RPMI8226 (cell line): Measurements from ENCODE around the gene NFIL3.
"Not testable (repeated sequence)": the region's sequence is repeated elsewhere in the genome, so short reads cannot be mapped to it uniquely, and the experiment has no call there.

Experiments used
- DNase-seq: peaks from one replicate; pipeline ENCODE4 v3.0.0-alpha.2; 2015

Gene NFIL3, protein sequence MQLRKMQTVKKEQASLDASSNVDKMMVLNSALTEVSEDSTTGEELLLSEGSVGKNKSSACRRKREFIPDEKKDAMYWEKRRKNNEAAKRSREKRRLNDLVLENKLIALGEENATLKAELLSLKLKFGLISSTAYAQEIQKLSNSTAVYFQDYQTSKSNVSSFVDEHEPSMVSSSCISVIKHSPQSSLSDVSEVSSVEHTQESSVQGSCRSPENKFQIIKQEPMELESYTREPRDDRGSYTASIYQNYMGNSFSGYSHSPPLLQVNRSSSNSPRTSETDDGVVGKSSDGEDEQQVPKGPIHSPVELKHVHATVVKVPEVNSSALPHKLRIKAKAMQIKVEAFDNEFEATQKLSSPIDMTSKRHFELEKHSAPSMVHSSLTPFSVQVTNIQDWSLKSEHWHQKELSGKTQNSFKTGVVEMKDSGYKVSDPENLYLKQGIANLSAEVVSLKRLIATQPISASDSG

DNA sequence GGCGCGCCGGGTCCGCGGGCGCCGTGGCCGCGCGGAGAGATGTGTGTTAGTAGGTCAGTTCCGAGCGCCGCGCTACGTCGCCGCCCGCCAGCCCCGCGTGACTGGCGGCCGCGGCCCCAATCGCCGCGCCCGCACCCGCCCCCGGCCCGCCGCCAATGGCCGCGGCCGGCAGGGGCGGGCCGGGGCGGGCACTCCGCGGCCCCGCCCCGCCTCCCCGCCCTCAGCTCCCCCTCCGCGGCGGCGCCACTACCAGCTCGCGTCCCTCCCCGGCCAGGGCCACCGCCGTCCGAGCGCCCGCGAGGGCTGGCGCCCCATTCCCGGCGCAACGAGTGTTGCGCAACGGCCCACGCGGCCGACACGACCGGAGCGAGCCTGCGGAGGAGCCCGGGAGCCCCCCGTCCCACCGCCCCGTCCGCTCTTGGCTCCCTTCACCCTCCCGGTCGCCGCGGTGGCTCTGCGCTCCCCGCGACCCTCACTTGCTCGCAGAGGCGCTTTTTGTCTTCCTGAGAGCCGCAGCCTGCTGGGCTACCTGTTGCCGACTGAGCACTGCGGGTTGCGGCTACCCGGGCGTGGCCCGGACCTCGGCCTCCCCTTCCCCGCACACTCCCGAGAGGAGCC, at the start of gene NFIL3:
Gene NFIL3 (minus strand): TSS at position 48 of the 618 bp plus-strand sequence. CDS start 13,098 bp downstream, outside the sequence.
- peak; percentile 86 for DNase-seq

DNA sequence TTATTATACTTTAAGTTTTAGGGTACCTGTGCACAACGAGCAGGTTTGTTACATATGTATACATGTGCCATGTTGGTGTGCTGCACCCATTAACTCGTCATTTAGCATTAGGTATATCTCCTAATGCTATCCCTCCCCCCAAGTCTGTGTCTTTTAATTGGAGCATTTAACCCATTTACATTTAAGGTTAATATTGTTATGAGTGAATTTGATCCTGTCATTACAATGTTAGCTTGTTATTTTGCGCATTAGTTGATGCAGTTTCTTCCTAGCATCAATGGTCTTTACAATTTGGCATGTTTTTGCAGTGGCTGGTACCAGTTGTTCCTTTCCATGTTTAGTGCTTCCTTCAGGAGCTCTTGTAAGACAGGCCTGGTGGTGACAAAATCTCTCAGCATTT, 47.9 kb upstream of the NFIL3 start:
- DNase-seq: not testable (repeated sequence)

DNA sequence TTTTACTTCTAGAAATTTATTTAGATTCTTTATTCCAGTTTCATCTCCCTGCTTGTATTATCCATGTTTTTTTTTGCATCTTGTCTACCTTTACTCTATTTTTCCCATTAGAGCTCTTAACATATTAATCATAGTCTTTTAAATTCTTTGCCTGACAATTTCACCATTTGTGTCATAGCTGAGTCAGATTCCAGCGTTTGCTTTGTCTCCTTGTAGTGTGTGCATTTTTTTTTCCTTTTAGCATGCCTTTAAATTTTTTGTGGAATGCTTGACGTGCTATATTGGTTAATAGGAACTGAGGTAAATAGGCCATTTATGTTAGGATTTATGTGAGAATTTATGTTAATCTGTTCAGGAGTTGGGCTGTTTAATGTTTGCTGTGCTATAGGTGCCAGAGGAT, 41.8 kb upstream of the NFIL3 start:
- DNase-seq: no peak

DNA sequence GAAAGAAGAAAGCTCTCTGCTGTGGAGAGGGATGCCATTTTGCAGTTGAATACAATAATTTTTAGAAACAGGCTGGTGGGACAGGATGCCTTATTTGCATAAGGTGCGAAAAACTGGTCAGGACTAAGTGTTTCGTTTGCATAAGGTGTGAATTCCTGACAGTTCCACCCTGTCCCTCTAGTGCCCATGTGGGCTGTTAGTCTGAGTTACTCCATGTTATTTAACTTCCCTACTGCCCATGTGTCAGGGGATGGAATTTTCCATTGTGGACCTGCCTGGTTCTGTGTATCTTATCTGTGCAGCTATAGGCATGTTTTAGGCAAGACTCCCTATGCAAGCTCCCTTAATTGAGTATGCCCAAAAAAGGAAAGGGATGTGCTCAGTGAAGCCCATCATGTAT, 35.3 kb upstream of the NFIL3 start:
- DNase-seq: no peak

DNA sequence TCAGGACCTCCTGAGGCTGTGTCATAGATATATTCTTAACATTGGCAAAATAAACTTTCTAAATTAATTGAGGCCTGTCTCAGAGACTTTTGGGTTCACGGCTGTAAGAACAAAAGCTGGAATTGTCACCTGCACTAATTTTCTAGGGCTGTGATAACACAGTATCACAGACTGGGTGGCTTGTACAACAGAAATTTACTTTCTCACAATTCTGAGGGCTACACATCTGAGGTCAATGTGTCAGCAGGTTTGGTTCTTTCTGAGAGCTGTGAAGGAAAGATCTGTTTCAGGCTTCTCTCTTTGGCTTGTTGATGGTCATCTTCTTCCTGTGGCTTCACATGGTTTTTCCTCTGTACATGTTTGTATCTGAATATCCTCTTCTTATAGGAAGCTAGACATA, 29.2 kb upstream of the NFIL3 start:
- DNase-seq: no peak

DNA sequence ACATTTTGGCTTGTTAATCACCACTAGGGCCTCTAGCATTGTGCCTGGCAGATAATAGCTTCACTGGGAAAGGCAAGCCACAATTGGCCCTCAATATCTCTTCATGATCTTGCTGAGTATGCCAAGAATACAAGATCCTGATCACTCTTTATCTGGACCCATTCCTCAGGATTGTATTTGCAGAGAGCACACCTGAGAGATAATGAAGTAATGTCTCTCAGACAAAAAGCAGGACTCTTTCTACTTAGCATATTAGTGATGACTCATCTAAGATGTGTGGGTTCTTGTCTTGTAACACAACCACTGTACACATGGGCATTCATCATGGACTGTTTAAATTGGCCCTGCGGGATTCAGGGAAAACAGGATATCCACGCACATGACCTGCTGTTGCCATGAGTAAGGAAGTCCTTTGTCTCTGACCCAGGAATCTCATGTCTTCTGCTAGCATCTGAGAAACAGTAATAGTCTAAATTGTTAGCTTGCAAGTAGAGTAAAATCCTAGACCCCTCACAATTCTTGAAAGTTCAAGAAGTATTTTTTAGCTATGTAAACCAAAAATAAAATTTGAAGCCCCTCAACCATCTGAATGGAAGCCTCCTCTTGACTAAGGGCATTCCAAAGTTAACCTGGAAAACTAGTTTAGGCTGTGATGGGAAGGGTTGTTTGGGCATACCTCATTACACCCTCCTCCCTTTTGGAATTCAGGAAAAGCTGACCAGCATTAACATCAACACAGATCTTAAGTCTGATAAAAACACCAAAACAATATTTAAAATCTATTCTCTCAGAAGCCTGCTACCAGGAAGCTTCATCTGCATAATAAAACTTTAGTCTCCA, 28.0 kb upstream of the NFIL3 start:
- DNase-seq: no peak

DNA sequence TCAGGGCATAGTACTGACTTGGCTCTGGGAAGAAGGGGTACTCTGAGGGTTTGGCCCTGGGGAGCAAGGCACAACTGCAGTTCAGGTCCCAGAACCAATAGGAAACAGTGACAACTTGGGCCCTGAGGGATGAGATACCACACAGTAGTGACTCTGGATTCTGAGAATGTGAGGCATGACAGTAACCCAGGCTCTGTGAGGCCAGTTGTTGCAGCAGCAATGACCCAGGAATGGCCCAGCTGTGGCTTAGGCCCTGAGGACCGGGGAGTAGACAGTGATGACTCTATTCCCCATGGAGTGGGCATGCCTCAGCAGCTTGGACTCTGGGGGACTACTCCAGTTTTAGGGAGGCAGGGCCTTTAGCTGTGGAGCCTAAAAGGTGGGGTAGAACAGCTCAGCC, 21.5 kb upstream of the NFIL3 start:
- DNase-seq: no peak

DNA sequence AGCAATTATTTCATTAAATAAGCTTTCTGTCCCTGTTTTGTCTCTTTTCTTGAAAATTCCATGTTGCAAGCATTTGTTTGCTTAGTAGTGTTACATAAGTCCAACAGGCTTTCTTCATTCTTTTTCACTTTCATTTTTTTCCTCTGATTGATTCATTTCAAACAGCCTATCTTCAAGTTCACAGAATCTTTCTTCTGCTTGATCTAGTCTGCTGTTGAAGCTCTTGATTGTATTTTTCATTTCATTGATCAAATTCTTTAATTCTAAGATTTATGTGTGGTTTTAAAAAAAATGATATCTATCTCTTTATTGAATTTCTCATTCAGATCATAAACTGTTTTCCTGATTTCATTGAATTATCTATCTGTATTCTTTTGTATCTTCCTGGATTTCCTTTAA, 20.4 kb upstream of the NFIL3 start:
- no peak for DNase-seq

DNA sequence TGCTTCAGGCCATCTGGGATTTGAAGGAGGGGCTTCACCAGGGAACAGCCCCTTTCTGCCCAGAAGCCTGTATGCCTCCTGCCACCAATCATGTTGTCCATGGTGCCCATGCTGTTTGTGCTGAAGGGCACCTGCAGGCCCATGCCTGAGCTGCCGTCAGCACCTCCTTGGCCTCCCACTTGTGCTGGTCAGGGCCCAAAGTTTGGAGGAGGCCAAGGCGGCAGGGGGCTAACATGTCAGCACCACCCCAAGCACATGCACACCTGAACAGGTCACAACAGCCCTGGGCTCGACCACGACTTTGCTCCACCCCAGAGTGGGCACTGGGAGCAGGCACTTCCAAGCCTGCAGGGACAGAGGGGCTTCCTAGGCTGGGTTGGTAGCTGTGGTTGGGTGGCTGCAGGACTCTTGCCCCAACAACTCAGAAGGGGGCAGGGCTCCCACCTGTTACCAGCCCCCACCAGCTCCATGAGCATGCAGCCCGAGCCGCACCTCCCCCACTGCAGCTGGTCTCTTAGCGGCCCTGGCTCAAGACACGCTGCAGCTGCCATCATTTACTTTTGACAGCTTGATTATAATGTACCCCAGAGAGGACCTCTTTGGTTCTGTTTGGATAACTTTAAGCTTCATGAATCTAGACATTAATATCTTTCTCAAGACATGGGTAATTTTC, 19.8 kb upstream of the NFIL3 start:
- DNase-seq: no peak

DNA sequence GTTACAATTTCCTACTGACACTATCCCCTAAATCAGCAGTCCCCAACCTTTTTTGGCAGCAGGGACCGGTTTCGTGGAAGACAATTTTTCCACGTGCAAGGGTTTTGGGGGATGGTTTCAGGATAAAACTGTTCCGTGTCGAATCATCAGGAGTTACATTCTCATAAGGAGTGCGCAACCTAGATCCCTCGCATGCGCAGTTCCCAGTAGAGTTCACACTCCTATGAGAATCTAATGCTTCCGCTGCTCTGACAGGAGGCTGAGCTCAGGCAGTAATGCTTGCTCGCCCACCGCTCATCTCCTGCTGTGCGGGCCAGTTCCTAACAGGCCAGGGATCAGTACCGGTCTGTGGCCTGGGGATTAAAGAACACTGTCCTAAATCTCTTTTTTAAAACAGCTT, 13.2 kb upstream of the NFIL3 start:
- no peak for DNase-seq

DNA sequence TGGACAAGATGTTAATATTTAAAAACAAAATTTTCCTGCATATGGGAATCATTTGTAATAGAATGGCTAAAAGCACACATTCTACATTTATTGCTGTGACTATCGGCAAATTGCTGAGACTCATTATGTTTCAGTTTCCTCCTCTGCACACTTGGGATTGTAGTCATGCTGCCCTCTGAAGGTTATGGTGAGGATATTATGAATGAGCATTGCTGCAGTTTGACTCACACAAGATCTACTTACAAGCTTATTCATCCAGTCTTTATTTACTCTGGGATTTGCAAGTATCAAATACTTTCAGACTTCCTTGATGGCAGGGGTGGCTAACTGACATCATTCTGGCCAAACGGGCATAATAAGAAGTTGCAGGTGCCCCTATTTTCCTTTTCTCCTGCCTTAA, 9.5 kb upstream of the NFIL3 start:
- DNase-seq: peak; percentile 42

DNA sequence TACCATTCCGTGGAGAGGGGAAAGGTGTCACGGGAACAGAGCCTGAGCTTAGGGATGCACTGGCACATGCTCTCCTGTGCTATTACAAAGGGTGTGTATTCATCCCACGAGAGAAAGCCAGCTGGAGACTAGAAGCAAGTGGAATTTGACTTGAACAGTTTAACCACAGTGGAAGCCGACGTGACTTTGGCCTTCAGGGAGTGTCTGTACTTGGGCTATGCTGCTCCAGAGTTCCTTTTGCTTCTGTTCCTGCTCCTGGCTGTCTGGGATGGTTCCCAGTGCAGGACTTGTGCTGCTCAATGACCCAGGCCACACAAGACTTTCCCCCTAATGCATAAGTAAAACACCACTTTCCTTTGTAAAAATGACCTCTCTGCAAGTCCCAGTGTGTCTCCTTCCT, 7.9 kb upstream of the NFIL3 start:
- no peak for DNase-seq

DNA sequence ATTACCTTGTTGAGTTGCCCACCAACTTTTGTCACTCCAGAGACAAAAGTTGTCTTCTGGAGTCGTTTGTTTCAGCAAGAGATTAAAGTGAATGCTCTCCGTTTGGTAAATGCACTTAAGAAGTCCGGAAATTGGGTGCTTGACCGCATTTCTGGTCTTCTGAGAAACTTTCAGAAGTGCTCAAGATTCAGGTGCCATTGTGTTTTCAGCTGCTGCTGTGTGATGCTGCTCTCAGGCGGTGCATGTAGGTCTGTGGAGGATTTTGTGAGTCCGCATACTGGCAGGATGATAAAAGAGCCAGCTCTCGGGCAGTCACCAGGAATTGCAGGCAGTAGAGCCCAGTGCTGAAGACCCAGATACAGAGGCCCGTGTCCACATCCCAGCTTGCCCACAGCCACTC, 5.9 kb upstream of the NFIL3 start:
- peak; percentile 66 for DNase-seq

DNA sequence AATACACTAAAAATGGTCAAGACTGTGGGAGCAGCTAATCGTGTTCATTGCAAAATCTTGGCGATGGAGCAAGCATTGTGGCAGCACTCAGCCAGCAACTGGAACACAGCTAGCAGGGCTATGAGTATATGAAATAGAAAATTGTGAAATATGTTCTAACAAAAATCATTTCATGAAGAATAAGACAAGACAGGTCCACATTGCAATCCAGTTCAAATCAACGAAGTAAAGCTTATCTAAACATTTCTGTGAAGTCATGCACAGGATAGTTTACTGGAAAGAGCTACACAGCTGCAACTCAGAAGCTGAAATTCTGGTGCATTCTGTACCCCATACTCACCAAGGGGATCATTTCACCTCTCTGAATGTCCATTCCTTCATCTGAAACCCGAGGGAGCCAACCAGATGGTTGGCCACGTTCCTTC, 5.3 kb upstream of the NFIL3 start:
- DNase-seq: peak; percentile 50

DNA sequence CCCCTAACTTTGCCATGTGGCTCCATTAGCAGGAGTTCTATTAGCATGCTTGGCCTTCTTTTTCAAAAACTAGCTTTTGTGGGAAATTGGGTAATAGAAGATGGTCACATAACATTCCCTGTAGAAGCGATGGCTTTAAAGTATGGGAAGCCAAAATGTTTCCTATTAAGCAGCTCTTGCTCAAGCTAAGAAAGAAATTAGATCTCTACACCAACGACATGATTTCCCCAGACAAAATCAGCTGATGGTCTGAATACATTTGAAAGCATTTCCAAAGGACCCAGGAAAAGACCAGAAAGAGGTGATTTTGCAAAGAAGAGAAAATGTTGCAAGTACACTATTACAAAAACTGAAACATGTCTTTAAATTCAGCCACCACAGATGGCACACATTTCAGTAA, 4.8 kb upstream of the NFIL3 start:
- no peak for DNase-seq

DNA sequence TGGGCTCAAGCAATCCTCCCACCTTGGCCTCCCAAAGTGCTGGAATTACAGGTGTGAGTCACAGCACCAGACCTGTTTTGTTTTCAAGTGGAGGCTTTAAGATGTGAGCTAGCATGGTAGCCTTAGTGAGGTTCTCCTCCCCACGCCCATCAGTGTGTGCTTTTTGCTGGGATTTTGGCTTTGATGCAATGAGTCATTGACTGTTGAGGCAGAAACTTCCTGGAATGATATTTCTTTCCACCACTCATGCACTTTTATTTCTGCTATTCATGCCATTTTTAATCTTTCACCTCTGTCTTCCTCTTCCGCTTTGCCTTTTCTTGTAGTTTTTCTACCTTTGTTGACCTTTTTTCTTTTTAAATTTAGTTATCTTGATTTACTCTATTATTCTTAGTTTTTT, 4.2 kb upstream of the NFIL3 start:
- no peak for DNase-seq

DNA sequence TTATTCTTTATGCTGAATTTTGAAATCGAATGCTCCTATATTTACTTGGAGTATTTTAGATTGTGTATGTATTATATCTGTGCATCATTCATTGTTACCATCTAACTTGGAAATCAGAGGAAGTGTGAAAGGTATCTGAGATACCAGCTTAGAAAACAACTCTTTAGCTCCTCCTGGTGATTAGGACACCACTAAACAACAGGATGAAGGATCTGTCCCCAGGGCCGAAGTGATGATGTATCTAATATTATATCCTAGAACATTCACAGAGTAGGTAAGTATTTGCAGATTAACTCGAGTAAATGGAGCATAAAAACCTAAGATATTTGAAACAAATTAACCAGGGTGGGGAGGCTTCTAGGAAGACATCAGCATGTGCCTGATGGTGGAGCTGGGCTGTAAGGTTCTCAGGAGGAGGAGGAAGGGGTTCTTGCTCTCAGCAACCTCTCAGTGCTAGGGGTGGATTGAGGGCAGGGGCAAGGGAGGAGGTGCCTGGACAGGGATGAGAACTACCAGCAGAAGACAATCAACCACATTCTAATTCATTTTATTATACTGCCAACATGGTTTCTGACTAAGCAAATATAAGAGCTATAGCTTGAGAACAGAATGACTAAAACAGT, 2.6 kb upstream of the NFIL3 start:
- DNase-seq: peak; percentile 53

DNA sequence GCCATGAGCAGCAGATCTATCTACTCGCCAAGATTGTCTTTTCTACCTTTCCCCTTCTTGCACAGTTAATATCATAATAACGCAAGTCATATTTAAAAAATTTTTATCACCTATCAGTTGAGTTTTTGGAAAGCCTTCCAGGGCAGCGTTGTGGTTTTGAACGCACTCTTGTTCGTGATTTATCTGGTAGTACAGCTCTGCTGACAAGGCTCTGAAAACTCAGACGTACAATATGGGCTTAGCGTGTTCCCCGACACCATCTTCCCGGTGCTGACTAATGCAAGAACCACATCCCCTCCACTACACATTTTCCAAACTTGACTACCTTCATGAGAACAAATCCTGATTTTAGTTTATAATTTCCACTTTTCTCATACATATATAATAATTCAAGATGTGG, 1.6 kb upstream of the NFIL3 start:
- no peak for DNase-seq

DNA sequence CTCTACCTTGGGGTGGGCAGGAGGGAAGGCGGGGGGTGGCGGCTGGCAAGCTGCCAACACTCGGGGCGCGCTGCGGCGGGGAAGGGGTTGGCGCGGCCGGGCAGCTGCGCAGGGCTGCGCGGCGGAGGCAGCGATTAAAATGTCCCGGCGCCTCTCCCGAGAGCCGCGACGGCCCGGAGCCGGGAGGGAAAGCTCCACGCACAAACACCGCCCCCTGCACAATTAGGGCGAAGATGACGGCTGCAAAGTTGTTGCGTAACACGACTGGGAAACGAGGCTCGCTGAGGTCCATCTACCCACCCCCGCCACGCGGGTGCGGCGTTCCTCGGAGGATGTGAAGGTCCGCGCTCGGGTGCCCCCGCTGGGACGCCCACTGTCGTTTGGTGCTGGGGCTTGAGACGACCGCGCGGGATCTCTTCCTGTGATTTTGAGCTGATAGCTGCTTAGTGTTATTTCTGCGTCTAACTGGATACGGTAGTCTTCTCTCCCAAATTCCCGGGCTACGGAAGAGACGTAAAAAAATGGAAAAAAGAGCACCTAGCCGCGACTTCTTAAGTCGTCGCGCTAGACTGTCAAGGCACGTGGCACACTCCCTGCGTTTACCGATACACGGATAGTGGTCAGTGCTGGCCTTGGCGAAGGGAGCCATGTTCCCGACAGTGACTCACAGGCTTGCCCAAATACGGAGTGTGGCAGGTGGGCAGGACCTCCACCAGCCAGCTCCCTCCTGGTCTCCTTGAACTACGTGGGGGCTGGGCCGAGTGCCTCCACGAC, 958 bp upstream of the NFIL3 start:
- peak; percentile 76 for DNase-seq

DNA sequence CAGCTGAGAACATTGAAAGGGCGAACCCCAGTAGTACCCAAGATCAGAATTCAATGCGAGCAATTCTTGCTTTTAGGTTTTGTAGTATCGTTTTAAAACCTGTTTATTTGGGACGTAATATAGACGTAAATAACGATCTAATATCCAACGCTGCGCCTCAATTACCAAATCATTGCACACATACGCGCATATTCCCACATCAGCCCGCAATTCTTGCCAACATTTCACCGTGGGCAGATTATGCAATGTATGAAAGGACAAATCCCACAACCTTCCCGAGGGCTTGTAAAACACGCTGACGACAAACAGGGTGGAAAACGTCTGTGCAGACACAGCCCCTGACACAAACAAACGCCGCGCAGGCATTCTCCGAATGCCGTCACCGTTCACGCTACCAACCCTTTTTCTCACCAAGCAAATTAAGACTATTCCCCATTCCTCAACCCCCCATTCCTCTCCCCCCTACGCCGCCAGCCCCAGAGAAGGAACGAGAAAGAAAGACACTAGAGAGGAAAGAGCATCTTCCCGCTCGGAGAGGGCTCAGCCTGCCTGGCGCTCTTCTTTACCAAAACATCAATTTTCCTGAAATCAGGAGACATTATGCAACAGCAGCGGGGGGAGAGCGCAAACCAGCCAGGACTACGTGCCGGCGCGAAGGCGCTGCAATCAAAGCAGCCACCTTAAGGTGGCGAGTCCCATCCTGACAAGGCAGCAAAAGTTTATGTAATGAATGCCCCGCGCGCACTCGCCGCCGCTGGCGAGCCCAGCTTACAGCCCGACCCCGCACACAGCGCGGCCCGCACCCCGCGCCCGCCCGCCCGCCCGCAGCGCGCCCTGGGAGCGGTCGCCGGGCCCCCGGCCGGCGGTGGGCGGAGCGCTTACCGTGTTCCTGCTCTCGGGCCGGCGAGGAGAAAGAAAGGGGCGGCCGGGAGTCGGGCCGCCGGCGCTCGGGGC, 597 bp downstream of the NFIL3 start:
- peak; percentile 70 for DNase-seq
